Measurements from ENCODE around the gene CCDC54.
"Not testable (repeated sequence)": the region's sequence is repeated elsewhere in the genome, so short reads cannot be mapped to it uniquely, and the experiment has no call there.

CCDC54 gene

GRCh38 chr3:107377151-107377550 is at the start of gene CCDC54:
TSS of gene CCDC54 (plus strand) at chr3:107377439. CDS start at chr3:107377588, 149 bp downstream.
- no peak for DNase-seq

DNA sequence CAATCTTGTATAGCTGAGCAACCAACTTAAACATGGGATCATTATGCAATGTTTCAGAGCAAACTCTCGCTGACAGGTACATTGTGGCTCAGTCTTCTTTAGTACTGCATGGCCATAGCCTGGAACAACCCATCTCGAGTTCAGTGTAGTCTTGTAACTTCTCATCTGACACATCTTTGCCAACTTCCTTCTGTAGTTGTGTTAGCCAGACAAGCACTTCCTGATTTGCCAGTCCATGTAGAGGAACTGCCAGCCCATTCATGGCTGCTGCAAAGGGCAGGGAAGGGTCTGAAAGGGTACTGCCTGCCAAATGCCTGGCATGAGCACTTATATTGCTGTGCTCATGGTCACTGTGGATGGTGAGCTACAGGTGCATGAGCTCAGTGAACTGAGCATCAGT is 49.2 kb upstream of the CCDC54 start:
- DNase-seq = no peak

DNA sequence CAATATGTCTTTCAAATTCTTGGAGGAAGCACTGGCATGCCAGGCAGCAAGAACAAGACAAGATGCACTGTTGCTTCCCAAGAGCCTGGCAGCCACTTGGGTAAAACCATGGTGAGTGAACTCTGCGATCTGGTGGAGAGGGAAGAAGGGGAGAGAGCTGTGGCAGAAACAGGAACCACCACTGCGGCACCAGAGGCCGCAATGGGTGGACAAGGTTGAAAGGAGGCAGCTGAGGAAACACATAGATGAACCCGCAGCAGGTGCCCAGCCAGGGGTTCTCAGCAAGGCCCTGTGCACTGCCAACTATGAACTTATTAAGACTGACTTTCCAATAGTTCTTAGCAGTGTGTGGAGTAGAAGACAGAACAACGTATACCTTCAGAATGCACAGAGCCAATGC is 48.2 kb upstream of the CCDC54 start:
- no peak for DNase-seq

DNA sequence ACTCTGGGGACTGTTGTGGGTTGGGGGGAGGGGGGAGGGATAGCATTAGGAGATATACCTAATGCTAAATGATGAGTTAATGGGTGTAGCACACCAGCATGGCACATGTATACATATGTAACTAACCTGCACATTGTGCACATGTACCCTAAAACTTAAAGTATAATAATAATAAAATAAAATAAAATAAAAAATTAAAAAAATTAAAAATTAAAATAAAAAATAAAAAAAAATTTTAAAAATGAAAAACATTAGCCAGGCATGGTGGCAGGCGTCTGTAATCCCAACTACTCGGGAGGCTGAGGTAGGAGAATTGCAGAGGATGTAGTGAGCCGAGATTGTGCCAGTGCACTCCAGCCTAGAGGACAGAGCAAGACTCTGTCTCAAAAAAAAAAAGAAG is 37.5 kb upstream of the CCDC54 start:
- DNase-seq = not testable (repeated sequence)

- DNase-seq = no peak
Measured at GRCh38 chr3:107344722-107345121, 32.5 kb upstream of the CCDC54 start.

GRCh38 chr3:107345822-107346405 is 31.3 kb upstream of the CCDC54 start:
- no peak for DNase-seq

DNA sequence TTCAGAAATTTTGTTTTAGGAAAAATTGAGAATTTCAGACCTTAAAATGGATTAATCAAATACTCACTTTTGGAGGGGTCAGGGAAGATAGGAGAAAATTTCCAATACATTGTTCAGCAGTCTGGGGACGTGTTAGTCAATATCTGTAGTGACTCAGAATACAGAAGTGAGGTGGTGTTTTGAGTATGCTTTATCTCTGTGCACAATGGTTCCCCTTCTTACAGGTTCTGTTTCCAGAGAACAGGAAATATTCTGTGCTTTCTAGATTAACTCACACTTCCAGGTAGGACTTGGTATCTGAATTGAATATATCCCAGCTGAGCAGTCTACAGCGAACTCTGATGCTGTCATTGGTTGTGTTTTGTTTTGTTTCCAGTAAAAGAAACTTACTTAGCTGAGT is 30.7 kb upstream of the CCDC54 start:
- no peak for DNase-seq

- no peak for DNase-seq
Measured at GRCh38 chr3:107347751-107348150, 29.5 kb upstream of the CCDC54 start.

- DNase-seq = no peak
Measured at GRCh38 chr3:107356706-107357105, 20.5 kb upstream of the CCDC54 start.

DNA sequence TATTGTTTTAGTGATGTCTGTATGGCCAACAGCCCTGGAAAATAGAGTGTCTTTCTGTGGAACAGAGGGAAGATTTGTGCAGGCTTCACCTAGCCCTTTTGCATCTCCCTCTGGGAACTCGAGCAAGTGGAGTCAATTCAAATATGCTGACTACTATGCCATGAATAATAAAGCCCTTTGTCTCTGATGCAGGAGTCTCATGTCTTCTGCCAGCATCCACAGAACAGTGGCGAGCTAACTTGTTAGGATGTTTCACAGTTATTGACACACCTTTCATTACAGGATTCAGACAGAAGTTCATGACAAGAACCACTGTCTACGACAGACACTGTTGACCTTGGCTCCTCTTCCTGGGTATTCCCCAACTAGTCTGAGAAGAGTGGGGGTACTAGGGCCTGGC is 15.6 kb upstream of the CCDC54 start:
- DNase-seq = no peak

GRCh38 chr3:107365051-107365450 is 12.2 kb upstream of the CCDC54 start:
- no peak for DNase-seq

DNA sequence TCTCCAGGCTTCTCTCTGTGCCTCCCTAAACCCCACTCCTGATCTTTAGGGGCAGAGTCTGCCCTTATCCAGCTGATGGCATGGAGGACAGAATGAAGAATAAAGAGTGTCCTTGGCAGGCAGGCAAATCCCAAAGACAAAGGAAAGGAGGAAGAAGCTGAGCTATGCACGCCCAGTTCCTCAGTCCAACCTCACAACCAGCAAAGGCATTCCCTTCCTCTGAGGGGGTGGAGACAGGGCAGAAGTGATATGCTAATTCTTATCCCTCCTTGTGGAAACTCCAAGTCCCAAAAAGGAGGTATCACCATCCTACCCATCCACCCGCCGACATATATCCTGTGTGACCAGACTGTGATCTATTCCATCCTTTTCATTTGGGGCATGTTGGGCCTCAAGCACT is 10.5 kb upstream of the CCDC54 start:
- DNase-seq = no peak

DNA sequence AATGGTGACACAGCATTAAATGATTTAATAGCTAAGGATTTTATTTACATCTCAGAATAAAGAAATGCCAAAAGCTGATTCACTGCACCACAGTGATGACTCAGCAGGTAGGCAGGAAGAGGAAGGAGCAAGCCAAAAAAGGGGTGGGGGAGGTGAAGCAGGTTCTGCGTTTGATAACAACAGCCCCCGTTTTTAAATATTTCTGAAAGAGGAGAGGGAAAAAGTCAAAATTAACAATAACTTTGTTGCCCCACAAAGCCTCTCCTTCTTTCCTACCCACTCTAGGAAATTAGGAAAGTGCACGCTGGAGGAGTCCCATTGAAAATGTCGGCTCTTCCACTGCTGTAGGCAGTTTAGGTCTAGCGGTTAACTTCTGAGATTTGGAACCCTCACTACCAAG is 9.9 kb upstream of the CCDC54 start:
- no peak for DNase-seq

DNA sequence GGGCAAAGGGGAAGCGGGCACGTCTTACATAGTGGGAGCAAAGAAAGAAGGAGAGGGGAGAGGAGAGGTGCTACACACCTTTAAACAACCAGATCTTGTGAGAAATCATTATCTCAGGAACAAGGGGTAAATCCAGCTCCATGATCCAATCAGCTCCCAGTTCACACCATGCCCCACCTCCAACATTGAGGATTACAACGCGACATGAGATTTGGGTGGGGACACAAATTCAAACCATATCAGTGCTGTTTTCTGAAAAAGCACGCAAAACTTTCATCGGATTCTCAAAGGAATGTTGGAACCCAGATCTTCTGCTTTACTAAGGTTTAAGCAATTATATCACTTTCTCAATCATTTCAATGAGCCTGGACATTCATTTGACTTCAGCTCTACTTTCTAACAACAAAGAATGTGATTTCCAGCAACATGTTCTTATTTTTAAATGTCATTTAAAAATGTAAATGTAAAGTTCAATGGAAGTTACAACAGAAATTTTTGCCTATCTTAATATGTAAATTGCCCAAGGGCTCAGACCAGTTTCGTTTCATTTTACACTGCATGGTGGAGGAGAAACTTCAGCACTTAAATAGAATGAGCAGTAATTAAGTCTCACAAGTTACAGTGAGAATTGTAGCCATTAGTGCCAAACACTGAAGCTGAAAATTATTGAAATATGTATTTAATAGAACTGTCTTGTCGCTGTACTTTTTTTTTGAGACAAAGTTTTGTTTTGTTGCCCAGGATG is 8.4 kb upstream of the CCDC54 start:
- no peak for DNase-seq

- DNase-seq = no peak
Measured at GRCh38 chr3:107369791-107370190, 7.4 kb upstream of the CCDC54 start.

DNA sequence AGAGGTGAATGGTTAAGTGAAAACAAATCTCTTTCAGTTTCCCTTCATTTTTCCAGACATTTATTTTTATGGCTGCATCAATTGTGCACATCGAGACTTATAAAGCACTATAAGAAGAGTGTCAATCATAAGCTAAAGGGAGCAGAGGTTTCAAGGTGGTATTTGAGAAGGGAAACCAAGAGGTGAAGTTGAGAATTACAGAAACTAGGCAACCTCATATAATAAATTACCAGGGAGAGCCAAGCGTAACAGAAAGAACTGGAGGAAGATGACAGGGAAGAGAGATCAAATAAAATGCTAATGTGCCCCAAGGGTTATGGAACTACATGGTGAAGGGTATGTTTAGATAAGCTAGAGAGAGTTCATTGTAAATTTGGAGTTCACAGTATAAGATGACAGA is 6.3 kb upstream of the CCDC54 start:
- no peak for DNase-seq

DNA sequence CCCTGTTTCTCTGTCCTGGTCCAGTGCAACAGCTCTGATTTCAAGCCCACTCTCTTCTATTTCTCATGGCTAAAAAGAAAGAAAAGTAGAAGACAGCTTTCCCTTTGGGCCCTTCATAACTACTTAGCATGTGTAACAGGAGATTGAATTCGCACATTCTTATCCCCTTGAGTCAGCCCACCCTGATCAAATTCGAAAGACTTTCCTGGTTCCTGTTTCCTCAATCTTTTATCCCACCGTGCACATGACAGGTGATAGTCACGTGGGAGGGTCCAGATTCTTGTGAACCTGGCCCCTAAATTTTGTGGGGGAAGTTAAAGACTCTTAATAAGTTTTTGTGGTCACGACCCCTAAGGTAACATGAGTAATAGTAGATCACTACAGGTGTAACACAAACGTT is 4.7 kb upstream of the CCDC54 start:
- DNase-seq = no peak

DNA sequence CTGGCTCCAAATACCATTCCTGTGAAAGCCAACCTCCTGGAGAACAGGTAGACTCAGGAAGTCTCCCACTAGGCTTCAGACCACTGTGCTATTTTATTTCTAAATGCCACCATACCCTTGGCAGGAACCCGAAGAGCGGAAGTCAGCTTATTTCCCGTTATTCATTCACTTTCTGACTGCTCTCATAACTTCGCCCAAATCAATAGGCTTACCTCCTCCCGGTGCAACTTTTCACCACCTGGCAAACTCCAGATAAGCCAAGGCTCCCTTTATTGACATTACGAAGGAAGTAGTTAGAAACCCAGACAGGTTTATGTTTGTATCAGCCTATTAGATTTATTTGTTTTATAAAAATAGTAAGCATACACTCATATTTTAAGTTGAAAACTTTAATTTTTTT is 3.3 kb upstream of the CCDC54 start:
- DNase-seq = no peak

GRCh38 chr3:107375682-107376081 is 1.6 kb upstream of the CCDC54 start:
- DNase-seq = no peak

DNA sequence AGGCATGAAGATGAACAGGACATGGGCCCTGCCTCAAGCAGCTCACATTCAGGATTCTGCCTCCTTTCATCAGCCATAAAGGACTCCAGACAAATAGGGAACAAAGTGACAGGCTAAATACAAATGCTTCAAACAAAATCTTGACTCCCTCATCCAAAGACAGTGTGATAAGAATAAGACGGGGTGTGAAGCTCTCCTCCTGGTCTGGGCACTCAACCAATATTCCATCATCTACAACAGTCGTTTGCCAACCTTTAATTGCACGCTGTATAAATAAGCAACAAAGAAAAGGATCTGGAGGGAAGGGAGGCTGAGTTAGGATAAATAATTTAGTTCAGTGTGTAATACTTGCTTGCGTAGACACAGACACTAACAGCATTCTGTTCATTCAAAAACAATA is 5.4 kb downstream of the CCDC54 start:
- DNase-seq = no peak

DNA sequence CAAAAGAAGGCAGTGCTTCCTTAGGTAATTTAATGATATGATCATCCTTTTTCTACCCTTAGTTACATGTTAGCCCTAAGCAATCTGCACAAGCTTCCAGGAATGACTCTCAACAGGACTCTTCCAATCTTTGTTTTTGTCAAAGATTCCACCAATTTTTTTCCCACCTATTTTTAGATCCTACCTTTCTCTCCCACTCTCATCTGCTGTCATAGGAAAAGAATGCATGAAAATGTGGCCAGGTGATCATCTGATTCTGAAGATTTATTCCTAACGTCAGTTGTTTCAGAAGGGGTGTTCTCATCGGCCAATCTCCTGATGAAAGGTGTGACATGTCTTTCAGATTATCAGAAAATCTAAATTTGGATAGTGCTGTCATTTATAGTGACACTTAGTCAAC is 7.2 kb downstream of the CCDC54 start:
- DNase-seq = no peak

GRCh38 chr3:107384907-107385306 is 7.7 kb downstream of the CCDC54 start:
- DNase-seq = no peak

GRCh38 chr3:107387555-107387954 is 10.3 kb downstream of the CCDC54 start:
- no peak for DNase-seq

DNA sequence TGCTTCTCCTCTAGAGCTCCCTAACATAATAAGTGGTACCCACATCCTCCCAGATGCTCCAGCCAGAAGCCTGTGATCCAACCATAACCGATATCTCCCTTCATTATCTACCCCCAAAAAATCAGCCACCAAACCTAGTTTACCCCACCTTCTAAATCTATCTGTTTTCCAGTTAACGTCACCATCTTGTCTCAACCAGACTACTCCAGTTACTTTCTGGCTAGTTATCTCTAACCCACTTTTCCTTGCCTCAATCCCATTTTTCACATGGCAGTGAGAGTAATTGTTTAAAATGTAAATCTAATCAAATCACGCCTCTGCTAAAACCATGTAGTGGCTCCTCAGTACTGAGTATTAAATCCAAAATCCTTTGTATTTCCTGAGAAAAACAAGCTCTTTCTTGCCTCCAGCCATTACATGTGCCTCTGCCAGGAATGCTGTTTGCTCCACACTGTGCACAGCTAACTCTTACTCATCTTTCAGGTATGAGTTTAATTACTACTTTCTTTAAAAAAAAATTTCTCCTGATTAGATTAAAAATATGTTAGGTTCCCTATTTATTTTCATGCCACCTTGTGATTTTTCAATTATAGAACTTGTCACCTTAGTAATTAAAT is 15.4 kb downstream of the CCDC54 start:
- no peak for DNase-seq

- no peak for DNase-seq
Measured at GRCh38 chr3:107394502-107394901, 17.3 kb downstream of the CCDC54 start.

All from stimulated activated naive CD4-positive, alpha-beta T cell (primary cell).